HEK293 (cell line): Measurements from ENCODE around the gene ZNF484.

Experiments used
- HOXA7 ChIP-seq: sonication (generic); formaldehyde crosslinking; IDR thresholded peaks from 2 replicates; pipeline ENCODE4 v1.8.1; 2022; ENCODE audit warnings: missing genetic modification reagents, borderline replicate concordance
- OVOL3 ChIP-seq: fragments of 450-650 bp; formaldehyde crosslinking; IDR thresholded peaks from 2 replicates; pipeline ENCODE4 v1.5.1; 2016; ENCODE audit warnings: missing biosample characterization, missing genetic modification characterization
- YY1 ChIP-seq: fragments of 450-650 bp; formaldehyde crosslinking; IDR thresholded peaks from 2 replicates; pipeline ENCODE4 v1.5.1; 2018; ENCODE audit warnings: missing biosample characterization, missing genetic modification characterization
- ZBTB8A ChIP-seq: fragments of 450-650 bp; formaldehyde crosslinking; IDR thresholded peaks from 2 replicates; pipeline ENCODE4 v1.5.1; 2016; ENCODE audit warnings: missing biosample characterization, missing genetic modification characterization
- ZNF138 ChIP-seq: fragments of 450-650 bp; formaldehyde crosslinking; IDR thresholded peaks from 2 replicates; pipeline ENCODE4 v1.5.1; 2016; ENCODE audit warnings: missing biosample characterization, missing genetic modification characterization, borderline replicate concordance
- ZNF24 ChIP-seq: fragments of 450-650 bp; formaldehyde crosslinking; IDR thresholded peaks from 2 replicates; pipeline ENCODE4 v1.5.1; 2016; ENCODE audit warnings: missing biosample characterization, missing genetic modification characterization
- ZNF707 ChIP-seq: fragments of 450-650 bp; formaldehyde crosslinking; IDR thresholded peaks from 2 replicates; pipeline ENCODE4 v1.5.1; 2016; ENCODE audit warnings: missing biosample characterization, missing genetic modification characterization
- ZNF792 ChIP-seq: fragments of 450-650 bp; formaldehyde crosslinking; IDR thresholded peaks from 2 replicates; pipeline ENCODE4 v1.5.1; 2016; ENCODE audit warnings: missing biosample characterization, missing genetic modification characterization
- TF ChIP-seq, protein P1 (sequence below): fragments of 450-650 bp; formaldehyde crosslinking; IDR thresholded peaks from 2 replicates; pipeline ENCODE4 v1.5.1; 2016; ENCODE audit warnings: missing biosample characterization, missing genetic modification characterization
- TF ChIP-seq, protein P2 (sequence below): sonication (generic); formaldehyde crosslinking; IDR thresholded peaks from 2 replicates; pipeline ENCODE4 v1.8.1; 2022; ENCODE audit warnings: mild to moderate bottlenecking, moderate library complexity, missing genetic modification reagents
- TF ChIP-seq, protein P3 (sequence below): IDR thresholded peaks from 2 replicates; pipeline ENCODE4 v1.6.1; 2011; ENCODE audit warnings: mild to moderate bottlenecking, low read depth, low read length, borderline replicate concordance

DNA sequence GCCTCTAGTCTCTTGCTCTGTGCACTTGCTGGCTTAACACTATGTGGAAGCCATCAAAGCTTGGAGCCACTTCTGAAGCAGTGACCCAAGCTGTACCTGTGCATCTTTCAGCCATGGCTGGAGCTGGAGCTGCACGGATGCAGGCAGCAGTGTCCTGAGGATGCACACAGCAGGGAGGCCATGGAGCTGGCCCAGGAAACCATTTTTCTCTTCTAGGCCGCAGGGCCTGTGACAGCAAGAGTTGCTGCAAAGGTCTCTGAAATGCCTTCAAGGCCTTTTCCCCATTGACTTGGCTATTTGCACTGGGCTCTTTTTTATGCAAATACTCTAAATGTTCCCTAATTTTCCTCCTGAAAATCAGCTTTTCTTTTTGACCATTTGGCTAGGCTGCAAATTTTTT lies 12.9 kb upstream of the ZNF484 start:
- TF ChIP-seq ZNF24 (tag by site-specific recombination) (no peak), OVOL3 (tag by site-specific recombination) (no peak), ZNF138 (no peak), ZNF707 (tag by site-specific recombination) (no peak), ZBTB8A (tag by site-specific recombination) (no peak), ZNF792 (tag by site-specific recombination) (no peak), YY1 (tag by site-specific recombination) (no peak), HOXA7 (CRISPR knock-in tag) (no peak)
- TF ChIP-seq, protein P1, sequence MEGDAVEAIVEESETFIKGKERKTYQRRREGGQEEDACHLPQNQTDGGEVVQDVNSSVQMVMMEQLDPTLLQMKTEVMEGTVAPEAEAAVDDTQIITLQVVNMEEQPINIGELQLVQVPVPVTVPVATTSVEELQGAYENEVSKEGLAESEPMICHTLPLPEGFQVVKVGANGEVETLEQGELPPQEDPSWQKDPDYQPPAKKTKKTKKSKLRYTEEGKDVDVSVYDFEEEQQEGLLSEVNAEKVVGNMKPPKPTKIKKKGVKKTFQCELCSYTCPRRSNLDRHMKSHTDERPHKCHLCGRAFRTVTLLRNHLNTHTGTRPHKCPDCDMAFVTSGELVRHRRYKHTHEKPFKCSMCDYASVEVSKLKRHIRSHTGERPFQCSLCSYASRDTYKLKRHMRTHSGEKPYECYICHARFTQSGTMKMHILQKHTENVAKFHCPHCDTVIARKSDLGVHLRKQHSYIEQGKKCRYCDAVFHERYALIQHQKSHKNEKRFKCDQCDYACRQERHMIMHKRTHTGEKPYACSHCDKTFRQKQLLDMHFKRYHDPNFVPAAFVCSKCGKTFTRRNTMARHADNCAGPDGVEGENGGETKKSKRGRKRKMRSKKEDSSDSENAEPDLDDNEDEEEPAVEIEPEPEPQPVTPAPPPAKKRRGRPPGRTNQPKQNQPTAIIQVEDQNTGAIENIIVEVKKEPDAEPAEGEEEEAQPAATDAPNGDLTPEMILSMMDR (tag by site-specific recombination) = no peak
- TF ChIP-seq, protein P2, sequence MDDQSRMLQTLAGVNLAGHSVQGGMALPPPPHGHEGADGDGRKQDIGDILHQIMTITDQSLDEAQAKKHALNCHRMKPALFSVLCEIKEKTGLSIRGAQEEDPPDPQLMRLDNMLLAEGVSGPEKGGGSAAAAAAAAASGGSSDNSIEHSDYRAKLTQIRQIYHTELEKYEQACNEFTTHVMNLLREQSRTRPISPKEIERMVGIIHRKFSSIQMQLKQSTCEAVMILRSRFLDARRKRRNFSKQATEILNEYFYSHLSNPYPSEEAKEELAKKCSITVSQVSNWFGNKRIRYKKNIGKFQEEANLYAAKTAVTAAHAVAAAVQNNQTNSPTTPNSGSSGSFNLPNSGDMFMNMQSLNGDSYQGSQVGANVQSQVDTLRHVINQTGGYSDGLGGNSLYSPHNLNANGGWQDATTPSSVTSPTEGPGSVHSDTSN (CRISPR knock-in tag) = no peak
- TF ChIP-seq, protein P3, sequence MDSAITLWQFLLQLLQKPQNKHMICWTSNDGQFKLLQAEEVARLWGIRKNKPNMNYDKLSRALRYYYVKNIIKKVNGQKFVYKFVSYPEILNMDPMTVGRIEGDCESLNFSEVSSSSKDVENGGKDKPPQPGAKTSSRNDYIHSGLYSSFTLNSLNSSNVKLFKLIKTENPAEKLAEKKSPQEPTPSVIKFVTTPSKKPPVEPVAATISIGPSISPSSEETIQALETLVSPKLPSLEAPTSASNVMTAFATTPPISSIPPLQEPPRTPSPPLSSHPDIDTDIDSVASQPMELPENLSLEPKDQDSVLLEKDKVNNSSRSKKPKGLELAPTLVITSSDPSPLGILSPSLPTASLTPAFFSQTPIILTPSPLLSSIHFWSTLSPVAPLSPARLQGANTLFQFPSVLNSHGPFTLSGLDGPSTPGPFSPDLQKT = no peak
